SU-DHL-6 (cell line): Measurements from ENCODE around the gene PGF.

Source experiments
- EZH2phosphoT487 ChIP-seq: fragments of 200-600 bp; sonication (generic), shearing (Covaris generic); conservative IDR thresholded peaks from 2 replicates; pipeline ENCODE4 v1.6.1; 2018; ENCODE audit warnings: mild to moderate bottlenecking, antibody characterized with exemption, low read length, moderate library complexity, mixed read lengths
- TF ChIP-seq, protein P1 (sequence below): fragments of 200-600 bp; sonication (generic); IDR thresholded peaks from one replicate; pipeline ENCODE4 v1.5.1; 2017; ENCODE audit warnings: antibody characterized with exemption, mild to moderate bottlenecking, low read length, moderate library complexity; ENCODE audit not compliant: insufficient read depth, poor library complexity, severe bottlenecking

DNA sequence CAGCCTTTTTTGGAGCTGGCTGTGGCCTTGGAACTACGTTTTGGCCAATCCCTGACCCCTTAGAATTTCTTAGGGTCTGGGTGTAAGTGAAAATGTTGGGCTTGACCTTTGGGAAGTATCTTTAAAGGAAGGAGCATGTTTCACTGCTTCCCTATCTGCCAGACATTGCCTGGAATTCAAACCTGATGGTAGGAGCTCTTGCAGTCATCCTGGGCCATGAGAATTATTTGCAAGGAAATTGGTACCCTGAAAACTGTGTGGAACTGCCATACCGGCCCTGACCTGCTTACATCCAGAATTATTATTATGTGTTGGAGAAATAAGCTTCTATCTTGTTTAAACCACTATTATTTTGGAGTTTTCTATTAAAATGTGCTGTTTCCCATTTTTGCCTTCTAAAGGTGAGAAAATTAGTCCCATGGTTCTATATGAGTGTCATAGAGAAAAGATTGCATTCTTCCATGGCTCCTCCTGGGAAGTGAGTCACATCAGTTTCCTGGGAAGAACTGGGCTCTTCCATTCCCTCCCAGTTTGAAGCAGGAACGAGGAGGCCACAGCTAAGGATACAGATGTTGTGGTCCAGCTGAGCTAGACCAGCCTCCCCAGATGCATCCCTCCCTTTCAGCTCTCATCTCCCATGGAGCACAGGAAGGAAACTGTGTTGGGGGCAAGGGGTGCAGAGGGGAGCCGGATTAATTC, 9.5 kb upstream of the PGF start:
- TF ChIP-seq, protein P1, sequence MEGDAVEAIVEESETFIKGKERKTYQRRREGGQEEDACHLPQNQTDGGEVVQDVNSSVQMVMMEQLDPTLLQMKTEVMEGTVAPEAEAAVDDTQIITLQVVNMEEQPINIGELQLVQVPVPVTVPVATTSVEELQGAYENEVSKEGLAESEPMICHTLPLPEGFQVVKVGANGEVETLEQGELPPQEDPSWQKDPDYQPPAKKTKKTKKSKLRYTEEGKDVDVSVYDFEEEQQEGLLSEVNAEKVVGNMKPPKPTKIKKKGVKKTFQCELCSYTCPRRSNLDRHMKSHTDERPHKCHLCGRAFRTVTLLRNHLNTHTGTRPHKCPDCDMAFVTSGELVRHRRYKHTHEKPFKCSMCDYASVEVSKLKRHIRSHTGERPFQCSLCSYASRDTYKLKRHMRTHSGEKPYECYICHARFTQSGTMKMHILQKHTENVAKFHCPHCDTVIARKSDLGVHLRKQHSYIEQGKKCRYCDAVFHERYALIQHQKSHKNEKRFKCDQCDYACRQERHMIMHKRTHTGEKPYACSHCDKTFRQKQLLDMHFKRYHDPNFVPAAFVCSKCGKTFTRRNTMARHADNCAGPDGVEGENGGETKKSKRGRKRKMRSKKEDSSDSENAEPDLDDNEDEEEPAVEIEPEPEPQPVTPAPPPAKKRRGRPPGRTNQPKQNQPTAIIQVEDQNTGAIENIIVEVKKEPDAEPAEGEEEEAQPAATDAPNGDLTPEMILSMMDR: no peak
- TF ChIP-seq EZH2phosphoT487: no peak
